Stimulated activated CD8-positive, alpha-beta memory T cell treated with anti-CD3 and anti-CD28 coated beads, Interleukin-15, amount 100 ng/mL, for 24 hours (primary cell): ENCODE data around the gene DGCR8.
"Not testable (repeated sequence)": the region's sequence is repeated elsewhere in the genome, so short reads cannot be mapped to it uniquely, and the experiment has no call there.

Source experiments
- DNase-seq: peaks from one replicate; pipeline ENCODE4 v3.0.0-alpha.2; 2020; ENCODE audit warnings: low read depth

Gene DGCR8

GRCh38 chr22:20154602-20155187, 74.7 kb downstream of the DGCR8 start:
- no peak for DNase-seq

DNA sequence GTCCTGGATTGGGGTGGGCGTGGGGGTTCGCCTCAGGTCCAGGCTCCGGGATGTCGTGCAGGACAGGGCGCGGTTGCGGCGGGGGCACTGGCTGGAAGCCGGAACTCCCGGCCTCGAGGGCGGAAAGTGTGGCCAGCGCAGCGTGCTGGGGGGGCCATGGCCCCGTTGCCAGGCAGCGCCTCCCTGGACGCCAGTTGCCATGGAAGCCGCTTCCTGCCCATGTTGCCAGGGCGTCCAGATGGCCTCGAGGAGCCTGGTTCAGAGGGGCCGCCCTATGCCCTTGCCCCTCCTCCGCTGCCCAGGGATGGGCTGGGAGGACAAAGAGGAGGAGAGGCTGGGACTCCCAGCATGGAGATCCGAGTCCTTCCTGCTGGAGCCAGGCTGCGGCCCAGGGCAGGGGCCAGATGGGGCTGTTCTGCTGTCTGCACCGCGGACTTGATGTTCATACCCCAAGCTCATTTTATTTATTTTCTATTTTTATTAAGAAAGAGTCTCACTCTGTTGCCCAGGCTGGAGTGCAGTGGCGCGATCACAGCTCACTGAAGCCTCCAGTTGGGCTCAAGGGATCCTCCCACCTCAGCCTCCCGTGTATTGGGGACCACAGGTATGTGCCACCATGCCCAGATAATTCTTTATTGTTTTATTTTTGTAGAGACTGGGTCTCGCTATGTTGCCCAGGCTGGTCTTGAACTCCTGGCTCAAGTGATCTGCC, 75.4 kb downstream of the DGCR8 start:
- DNase-seq: no peak

GRCh38 chr22:20156042-20156389, 76.0 kb downstream of the DGCR8 start:
- no peak for DNase-seq

DNA sequence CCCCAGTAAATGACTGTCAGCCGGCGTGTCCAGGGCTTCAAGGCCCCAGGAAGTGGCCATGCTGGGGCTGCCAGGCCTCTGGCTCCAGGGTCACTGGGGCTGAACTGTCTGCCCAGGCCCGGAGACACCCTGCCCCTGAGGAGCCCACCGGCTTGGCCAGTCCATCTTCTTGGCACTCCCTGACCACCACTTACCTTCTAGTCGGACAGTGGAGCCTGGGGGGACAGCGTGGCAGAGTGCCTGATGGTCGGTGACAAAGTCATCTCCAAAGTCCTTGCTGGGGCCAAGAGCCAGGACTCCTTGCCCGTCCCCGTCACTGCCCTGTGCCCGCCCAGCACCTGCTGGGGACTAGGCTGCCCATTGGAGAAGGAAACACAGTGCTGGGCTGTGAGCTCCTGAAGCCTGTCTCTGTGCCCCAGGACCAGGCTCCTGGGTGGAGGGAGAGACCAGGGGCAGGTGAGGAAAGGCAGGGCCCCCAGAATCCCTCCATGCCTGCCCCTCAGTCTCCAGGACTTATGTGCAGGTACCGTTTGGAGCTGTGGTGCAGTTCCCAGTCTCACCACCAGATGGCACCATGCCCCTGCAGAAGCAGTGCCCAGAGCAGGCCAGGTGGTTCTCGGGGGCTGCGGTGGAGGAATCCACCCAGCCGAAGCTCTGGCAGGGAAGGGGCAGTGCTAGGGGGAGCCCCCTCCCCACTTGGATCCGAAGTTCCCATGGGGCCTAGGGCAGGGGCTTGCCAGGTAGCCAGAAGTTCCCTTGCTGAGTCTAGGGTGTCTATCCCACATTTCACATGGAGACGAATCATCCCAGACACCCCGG, 76.8 kb downstream of the DGCR8 start:
- DNase-seq: peak; percentile 92

GRCh38 chr22:20157430-20158183, 77.6 kb downstream of the DGCR8 start:
- DNase-seq: no peak

DNA sequence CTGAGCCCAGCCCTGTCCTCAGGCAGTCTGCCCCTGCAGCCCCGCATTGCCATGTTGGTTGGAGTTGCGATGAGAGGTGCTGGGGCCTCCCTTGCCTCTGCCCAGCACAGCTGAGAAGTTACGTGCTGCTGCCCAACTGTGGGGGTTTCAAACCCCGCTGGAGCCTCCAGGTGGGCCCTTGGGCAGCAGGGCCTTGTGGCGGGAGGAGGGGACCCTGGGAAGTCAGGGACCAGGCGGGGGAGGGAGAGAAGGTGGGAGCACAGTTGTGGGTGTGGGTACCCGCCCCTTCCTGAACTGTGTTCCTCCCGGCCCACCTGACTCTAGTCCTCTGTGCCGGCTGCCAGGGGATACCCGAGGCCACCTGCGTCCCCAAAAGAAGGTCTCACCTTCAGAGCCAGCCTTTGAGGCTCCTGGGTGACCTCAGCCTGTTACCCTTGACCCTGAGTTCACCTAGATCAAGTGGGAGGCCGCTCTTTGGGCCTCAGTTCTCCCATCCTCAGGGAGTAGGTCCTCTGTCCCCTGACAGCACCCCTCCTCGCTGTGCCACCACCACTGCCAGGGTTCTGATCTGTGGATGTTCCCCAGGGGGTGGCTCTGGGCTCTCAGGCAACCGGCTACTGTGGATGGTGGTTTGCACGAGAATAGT, 78.5 kb downstream of the DGCR8 start:
- DNase-seq: no peak

- no peak for DNase-seq
These were observed 79.0 kb downstream of the DGCR8 start for GRCh38 chr22:20159076-20159475.

GRCh38 chr22:20159531-20159930, 79.5 kb downstream of the DGCR8 start:
- not testable (repeated sequence) for DNase-seq

DNA sequence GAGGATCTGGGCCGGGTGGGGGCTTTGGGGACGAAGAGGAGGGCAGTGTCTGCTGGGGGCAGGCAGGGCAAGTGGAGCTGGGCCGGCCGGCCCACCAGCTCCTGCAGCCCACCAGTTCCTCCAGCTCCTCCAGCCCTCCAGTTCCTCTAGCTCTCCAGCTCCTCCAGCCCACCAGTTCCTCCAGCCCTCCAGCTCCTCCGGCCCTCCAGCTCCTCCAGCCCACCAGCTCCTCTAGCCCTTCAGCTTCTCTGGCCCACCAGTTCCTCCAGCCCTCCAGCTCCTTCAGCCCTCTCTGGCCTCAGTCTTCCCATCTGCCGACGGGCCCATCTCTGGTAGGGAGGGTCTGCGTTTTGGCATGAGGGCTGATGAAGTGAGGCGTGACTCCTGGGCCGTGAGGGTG, 80.0 kb downstream of the DGCR8 start:
- DNase-seq: no peak
